ENCODE measurements around the gene ZFP36L1. TPM values are rescaled to one million over a fixed set of nuclear protein-coding genes. Genes with fewer than 3 reads are reported as not detected.
A peak's percentile ranks its signal among the peaks of the same experiment; 100 is the strongest.

ZFP36L1 gene
- total and polyA plus RNA-seq, 2 of the 13 experiments (the other 11 are each of a cell fraction or from before 2014, with no cell fraction given), result 7.4 to 10.2 TPM

DNA sequence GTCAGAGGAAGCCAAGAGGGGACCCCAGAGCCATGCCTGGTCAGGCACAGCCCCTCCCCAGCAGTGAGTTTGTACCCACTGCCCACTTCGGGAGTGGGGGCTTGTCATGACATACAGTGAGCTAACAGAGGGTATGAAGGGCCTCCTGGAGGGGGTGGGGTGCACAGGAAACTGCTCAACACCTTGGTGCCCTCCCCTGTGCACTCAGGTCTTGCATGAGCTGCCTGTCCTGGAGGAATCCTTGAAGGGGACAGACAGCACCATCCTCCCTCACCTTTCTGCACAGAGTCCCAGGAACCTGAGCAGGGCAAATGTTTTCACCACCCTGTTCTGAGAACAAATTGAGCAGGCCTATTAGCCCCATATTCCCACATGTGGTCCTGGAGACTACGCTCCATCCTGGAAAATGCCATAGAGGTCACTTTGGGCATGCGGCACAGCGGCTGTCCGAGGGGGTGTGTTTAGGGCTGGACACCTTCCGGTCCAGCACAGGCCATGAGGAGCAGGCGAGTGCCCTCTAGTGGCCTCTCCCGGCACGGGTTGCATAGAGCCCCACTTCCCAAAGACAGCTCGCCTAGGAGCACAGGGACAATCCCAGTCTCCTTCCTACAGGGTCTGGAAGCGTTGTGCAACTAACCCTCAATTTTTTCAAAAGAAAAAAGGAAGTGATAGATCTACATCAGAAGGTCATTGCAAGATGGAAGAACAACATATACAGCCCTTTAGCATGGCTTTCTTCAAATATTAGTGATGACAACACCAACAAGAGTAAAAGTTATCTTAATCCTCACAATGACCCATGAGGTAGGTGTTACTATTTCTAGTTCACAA, 31.9 kb upstream of the ZFP36L1 start (continued):
- no peak for TF ChIP-seq ZSCAN30 (CRISPR knock-in tag; IDR thresholded peaks at IDR 0.05)
- TF ChIP-seq MTA3 (CRISPR knock-in tag; IDR thresholded peaks at IDR 0.05), result no peak
- no peak; the same call in 1 of the 2 replicates for TF ChIP-seq ZNF878 (CRISPR knock-in tag; IDR thresholded peaks at IDR 0.05)
- TF ChIP-seq ZNF101 (CRISPR knock-in tag; IDR thresholded peaks at IDR 0.05; ENCODE audit: borderline replicate concordance, low read depth), result no peak
- TF ChIP-seq, protein P1, sequence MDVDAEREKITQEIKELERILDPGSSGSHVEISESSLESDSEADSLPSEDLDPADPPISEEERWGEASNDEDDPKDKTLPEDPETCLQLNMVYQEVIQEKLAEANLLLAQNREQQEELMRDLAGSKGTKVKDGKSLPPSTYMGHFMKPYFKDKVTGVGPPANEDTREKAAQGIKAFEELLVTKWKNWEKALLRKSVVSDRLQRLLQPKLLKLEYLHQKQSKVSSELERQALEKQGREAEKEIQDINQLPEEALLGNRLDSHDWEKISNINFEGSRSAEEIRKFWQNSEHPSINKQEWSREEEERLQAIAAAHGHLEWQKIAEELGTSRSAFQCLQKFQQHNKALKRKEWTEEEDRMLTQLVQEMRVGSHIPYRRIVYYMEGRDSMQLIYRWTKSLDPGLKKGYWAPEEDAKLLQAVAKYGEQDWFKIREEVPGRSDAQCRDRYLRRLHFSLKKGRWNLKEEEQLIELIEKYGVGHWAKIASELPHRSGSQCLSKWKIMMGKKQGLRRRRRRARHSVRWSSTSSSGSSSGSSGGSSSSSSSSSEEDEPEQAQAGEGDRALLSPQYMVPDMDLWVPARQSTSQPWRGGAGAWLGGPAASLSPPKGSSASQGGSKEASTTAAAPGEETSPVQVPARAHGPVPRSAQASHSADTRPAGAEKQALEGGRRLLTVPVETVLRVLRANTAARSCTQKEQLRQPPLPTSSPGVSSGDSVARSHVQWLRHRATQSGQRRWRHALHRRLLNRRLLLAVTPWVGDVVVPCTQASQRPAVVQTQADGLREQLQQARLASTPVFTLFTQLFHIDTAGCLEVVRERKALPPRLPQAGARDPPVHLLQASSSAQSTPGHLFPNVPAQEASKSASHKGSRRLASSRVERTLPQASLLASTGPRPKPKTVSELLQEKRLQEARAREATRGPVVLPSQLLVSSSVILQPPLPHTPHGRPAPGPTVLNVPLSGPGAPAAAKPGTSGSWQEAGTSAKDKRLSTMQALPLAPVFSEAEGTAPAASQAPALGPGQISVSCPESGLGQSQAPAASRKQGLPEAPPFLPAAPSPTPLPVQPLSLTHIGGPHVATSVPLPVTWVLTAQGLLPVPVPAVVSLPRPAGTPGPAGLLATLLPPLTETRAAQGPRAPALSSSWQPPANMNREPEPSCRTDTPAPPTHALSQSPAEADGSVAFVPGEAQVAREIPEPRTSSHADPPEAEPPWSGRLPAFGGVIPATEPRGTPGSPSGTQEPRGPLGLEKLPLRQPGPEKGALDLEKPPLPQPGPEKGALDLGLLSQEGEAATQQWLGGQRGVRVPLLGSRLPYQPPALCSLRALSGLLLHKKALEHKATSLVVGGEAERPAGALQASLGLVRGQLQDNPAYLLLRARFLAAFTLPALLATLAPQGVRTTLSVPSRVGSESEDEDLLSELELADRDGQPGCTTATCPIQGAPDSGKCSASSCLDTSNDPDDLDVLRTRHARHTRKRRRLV (CRISPR knock-in tag; IDR thresholded peaks at IDR 0.05), result no peak
- no peak for TF ChIP-seq ZNF253 (CRISPR knock-in tag; IDR thresholded peaks at IDR 0.05; ENCODE audit: borderline replicate concordance)
- peak; percentile 61; the same call in 1 of the 2 replicates for TF ChIP-seq ZBTB20 (CRISPR knock-in tag; IDR thresholded peaks at IDR 0.05; ENCODE audit: borderline replicate concordance, low read depth)
- TF ChIP-seq KLF13 (CRISPR knock-in tag; IDR thresholded peaks at IDR 0.05), result no peak
- TF ChIP-seq BHLHE40 (IDR thresholded peaks at IDR 0.05; ENCODE audit: low read length), result peak; percentile 48; the same call in 1 of the 2 replicates
- no peak for TF ChIP-seq KLF6 (CRISPR knock-in tag; IDR thresholded peaks at IDR 0.05)
- TF ChIP-seq ZNF530 (CRISPR knock-in tag; IDR thresholded peaks at IDR 0.05; ENCODE audit: low read depth), result no peak
- no peak for TF ChIP-seq SYNCRIP (IDR thresholded peaks at IDR 0.05; ENCODE audit: insufficient read depth, low read depth, low read length)
- TF ChIP-seq ZNF766 (CRISPR knock-in tag; IDR thresholded peaks at IDR 0.05; ENCODE audit: borderline replicate concordance), result no peak
- no peak for TF ChIP-seq ZFP62 (CRISPR knock-in tag; IDR thresholded peaks at IDR 0.05)
- TF ChIP-seq ZNF678 (CRISPR knock-in tag; IDR thresholded peaks at IDR 0.05), result no peak
- no peak for TF ChIP-seq MTF1 (CRISPR knock-in tag; IDR thresholded peaks at IDR 0.05)
- TF ChIP-seq, protein P2, sequence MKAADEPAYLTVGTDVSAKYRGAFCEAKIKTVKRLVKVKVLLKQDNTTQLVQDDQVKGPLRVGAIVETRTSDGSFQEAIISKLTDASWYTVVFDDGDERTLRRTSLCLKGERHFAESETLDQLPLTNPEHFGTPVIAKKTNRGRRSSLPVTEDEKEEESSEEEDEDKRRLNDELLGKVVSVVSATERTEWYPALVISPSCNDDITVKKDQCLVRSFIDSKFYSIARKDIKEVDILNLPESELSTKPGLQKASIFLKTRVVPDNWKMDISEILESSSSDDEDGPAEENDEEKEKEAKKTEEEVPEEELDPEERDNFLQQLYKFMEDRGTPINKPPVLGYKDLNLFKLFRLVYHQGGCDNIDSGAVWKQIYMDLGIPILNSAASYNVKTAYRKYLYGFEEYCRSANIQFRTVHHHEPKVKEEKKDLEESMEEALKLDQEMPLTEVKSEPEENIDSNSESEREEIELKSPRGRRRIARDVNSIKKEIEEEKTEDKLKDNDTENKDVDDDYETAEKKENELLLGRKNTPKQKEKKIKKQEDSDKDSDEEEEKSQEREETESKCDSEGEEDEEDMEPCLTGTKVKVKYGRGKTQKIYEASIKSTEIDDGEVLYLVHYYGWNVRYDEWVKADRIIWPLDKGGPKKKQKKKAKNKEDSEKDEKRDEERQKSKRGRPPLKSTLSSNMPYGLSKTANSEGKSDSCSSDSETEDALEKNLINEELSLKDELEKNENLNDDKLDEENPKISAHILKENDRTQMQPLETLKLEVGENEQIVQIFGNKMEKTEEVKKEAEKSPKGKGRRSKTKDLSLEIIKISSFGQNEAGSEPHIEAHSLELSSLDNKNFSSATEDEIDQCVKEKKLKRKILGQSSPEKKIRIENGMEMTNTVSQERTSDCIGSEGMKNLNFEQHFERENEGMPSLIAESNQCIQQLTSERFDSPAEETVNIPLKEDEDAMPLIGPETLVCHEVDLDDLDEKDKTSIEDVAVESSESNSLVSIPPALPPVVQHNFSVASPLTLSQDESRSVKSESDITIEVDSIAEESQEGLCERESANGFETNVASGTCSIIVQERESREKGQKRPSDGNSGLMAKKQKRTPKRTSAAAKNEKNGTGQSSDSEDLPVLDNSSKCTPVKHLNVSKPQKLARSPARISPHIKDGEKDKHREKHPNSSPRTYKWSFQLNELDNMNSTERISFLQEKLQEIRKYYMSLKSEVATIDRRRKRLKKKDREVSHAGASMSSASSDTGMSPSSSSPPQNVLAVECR (CRISPR knock-in tag; IDR thresholded peaks at IDR 0.05; ENCODE audit: borderline replicate concordance), result peak; percentile 76; the same call in 1 of the 2 replicates
- TF ChIP-seq ZNF777 (CRISPR knock-in tag; IDR thresholded peaks at IDR 0.05), result no peak
- TF ChIP-seq, protein P3, sequence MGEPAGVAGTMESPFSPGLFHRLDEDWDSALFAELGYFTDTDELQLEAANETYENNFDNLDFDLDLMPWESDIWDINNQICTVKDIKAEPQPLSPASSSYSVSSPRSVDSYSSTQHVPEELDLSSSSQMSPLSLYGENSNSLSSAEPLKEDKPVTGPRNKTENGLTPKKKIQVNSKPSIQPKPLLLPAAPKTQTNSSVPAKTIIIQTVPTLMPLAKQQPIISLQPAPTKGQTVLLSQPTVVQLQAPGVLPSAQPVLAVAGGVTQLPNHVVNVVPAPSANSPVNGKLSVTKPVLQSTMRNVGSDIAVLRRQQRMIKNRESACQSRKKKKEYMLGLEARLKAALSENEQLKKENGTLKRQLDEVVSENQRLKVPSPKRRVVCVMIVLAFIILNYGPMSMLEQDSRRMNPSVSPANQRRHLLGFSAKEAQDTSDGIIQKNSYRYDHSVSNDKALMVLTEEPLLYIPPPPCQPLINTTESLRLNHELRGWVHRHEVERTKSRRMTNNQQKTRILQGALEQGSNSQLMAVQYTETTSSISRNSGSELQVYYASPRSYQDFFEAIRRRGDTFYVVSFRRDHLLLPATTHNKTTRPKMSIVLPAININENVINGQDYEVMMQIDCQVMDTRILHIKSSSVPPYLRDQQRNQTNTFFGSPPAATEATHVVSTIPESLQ (CRISPR knock-in tag; conservative IDR thresholded peaks at IDR 0.05), result no peak

All from HepG2 (cell line).